OCI-LY3 (cell line): ENCODE data around the gene TCL1A.

Experiments used
- H2AFZ ChIP-seq: fragments of 200-600, 300-600 bp; shearing (Covaris generic); 2 replicates; pipeline ENCODE4 v1.6.0; 2014; ENCODE audit warnings: antibody characterized with exemption, low read depth, low read length
- H3K27ac ChIP-seq: fragments of 200-600, 300-600 bp; sonication (generic); 2 replicates; pipeline ENCODE4 v1.5.1; 2014; ENCODE audit warnings: mild to moderate bottlenecking, low read length, moderate library complexity, mixed read lengths
- H3K27me3 ChIP-seq: fragments of 200-600, 300-600 bp; sonication (generic); 2 replicates; pipeline ENCODE4 v1.6.1; 2014; ENCODE audit warnings: low read depth, low read length, mixed read lengths
- H3K36me3 ChIP-seq: fragments of 200-600, 300-600 bp; sonication (generic); replicated peaks from 2 replicates; pipeline ENCODE3; 2014; ENCODE audit warnings: low read depth, low read length, mixed read lengths
- H3K4me1 ChIP-seq: fragments of 300-600, 200-600 bp; sonication (generic); 2 replicates; pipeline ENCODE4 v1.6.1; 2014; ENCODE audit warnings: low read length, mixed read lengths
- H3K4me2 ChIP-seq: fragments of 200-600, 300-600 bp; sonication (generic); 2 replicates; pipeline ENCODE4 v1.6.1; 2014; ENCODE audit warnings: low read length, mixed read lengths
- H3K4me3 ChIP-seq: fragments of 300-600, 200-600 bp; sonication (generic); 2 replicates; pipeline ENCODE4 v1.5.1; 2014; ENCODE audit warnings: antibody characterized with exemption, mild to moderate bottlenecking, low read length, moderate library complexity
- H3K79me2 ChIP-seq: fragments of 300-600, 200-600 bp; shearing (Covaris generic); 2 replicates; pipeline ENCODE4 v1.6.1; 2014; ENCODE audit warnings: mild to moderate bottlenecking, low read length, mixed read lengths
- H3K9ac ChIP-seq: fragments of 300-600, 200-600 bp; shearing (Covaris generic); 2 replicates; pipeline ENCODE4 v1.6.0; 2014; ENCODE audit warnings: mild to moderate bottlenecking, low read length, moderate library complexity
- H3K9me3 ChIP-seq: fragments of 200-600, 300-600 bp; shearing (Covaris generic); 2 replicates; pipeline ENCODE4 v1.6.1; 2014; ENCODE audit warnings: low read length, mixed read lengths; ENCODE audit not compliant: insufficient read depth
- H4K20me1 ChIP-seq: fragments of 200-600, 300-600 bp; sonication (generic); 2 replicates; pipeline ENCODE4 v1.6.1; 2016; ENCODE audit warnings: low read length, mixed read lengths; ENCODE audit not compliant: insufficient read depth
- EZH2phosphoT487 ChIP-seq: fragments of 200-600 bp; shearing (Covaris generic); IDR thresholded peaks from 2 replicates; pipeline ENCODE4 v1.6.1; 2018; ENCODE audit warnings: antibody characterized with exemption, mixed run types, low read depth
- TF ChIP-seq, protein P1 (sequence below): fragments of 200-600, 300-600 bp; sonication (generic); IDR thresholded peaks from 2 replicates; pipeline ENCODE4 v1.5.1; 2014; ENCODE audit warnings: antibody characterized with exemption, low read length, low read depth

TCL1A gene

DNA sequence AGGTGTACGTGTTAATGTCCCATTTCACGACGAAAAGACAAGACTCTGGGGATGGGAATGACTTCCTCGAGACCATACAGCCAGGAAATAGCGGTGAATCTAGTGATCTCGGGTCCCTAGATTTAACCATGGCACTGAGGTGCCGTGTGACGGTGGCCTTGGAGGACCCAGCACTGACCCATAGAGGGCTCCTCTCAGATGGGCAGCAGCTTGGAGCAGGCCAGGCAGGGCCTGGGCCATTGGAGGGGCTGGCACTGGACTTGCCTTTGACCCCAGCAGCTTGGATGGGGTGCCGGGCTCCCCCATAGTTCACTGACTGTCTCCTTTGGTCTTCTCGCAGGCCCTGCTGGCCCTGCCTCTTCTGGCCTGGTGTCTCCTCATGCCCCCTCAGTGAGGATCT lies 22.3 kb downstream of the TCL1A start:
- Histone ChIP-seq H4K20me1 (no peaks in the 10 kb centered on the region), H3K4me2 (no peak overlapping the region), H3K4me1 (peaks cover 25% of the 10 kb centered on the region), H3K27me3 (no peaks in the 10 kb centered on the region), H3K36me3 (no peaks in the 10 kb centered on the region), H3K27ac (no peak overlapping the region), H2AFZ (no peak overlapping the region), H3K4me3 (no peak overlapping the region), H3K9ac (no peak overlapping the region), H3K9me3 (no peaks in the 10 kb centered on the region), H3K79me2 (no peaks in the 10 kb centered on the region)
- no peak for TF ChIP-seq EZH2phosphoT487
- TF ChIP-seq, protein P1, sequence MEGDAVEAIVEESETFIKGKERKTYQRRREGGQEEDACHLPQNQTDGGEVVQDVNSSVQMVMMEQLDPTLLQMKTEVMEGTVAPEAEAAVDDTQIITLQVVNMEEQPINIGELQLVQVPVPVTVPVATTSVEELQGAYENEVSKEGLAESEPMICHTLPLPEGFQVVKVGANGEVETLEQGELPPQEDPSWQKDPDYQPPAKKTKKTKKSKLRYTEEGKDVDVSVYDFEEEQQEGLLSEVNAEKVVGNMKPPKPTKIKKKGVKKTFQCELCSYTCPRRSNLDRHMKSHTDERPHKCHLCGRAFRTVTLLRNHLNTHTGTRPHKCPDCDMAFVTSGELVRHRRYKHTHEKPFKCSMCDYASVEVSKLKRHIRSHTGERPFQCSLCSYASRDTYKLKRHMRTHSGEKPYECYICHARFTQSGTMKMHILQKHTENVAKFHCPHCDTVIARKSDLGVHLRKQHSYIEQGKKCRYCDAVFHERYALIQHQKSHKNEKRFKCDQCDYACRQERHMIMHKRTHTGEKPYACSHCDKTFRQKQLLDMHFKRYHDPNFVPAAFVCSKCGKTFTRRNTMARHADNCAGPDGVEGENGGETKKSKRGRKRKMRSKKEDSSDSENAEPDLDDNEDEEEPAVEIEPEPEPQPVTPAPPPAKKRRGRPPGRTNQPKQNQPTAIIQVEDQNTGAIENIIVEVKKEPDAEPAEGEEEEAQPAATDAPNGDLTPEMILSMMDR: no peak

DNA sequence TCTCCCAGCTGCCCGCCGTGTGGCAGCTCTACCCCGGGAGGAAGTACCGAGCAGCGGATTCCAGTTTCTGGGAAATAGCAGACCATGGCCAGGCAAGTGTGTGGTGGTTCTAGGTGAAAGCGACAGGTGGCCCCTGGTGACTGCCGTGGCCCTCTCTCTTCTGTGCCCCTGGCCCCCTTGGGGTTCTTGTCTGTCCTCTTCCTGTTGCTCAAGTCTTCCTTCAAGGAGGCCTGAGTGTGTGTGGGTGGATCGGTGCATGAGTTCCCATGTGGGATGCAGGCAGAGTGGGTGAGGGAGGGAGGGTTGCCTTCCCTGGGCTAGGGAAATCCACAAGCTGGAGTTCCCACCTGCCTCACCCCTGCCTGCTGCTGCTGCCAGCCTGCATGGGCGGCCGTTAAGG lies 23.1 kb downstream of the TCL1A start:
- H3K9ac ChIP-seq: no peak overlapping the region
- H2AFZ ChIP-seq: no peak overlapping the region
- H3K36me3 ChIP-seq: no peaks in the 10 kb centered on the region
- H3K4me1 ChIP-seq: peaks cover 18% of the 10 kb centered on the region
- H3K9me3 ChIP-seq: no peaks in the 10 kb centered on the region
- H3K27ac ChIP-seq: no peak overlapping the region
- no peaks in the 10 kb centered on the region for H3K79me2 ChIP-seq
- no peaks in the 10 kb centered on the region for H3K27me3 ChIP-seq
- no peaks in the 10 kb centered on the region for H4K20me1 ChIP-seq
- TF ChIP-seq, protein P1: no peak
- no peak for TF ChIP-seq EZH2phosphoT487
- no peak overlapping the region for H3K4me2 ChIP-seq
- H3K4me3 ChIP-seq: no peak overlapping the region

GRCh38 chr14:95689441-95689840 lies 24.5 kb downstream of the TCL1A start:
- H3K4me3 ChIP-seq: no peak overlapping the region
- no peak overlapping the region for H3K9ac ChIP-seq
- no peak overlapping the region for H2AFZ ChIP-seq
- TF ChIP-seq, protein P1: no peak
- no peak for TF ChIP-seq EZH2phosphoT487
- no peak overlapping the region for H3K27ac ChIP-seq
- H3K36me3 ChIP-seq: no peaks in the 10 kb centered on the region
- no peak overlapping the region for H3K4me2 ChIP-seq
- H3K27me3 ChIP-seq: no peaks in the 10 kb centered on the region
- peaks cover 7% of the 10 kb centered on the region; the same call in 1 of the 2 replicates for H3K4me1 ChIP-seq
- no peaks in the 10 kb centered on the region for H3K79me2 ChIP-seq
- no peaks in the 10 kb centered on the region for H4K20me1 ChIP-seq
- no peaks in the 10 kb centered on the region for H3K9me3 ChIP-seq

GRCh38 chr14:95686935-95687334 lies 27.0 kb downstream of the TCL1A start:
- no peak overlapping the region for H3K4me2 ChIP-seq

More at GRCh38 chr14:95686935-95687334, 27.0 kb downstream of the TCL1A start:
- Histone ChIP-seq H3K36me3 (no peaks in the 10 kb centered on the region), H3K27ac (no peak overlapping the region), H4K20me1 (no peaks in the 10 kb centered on the region), H3K4me3 (no peak overlapping the region), H2AFZ (no peak overlapping the region), H3K4me1 (peaks cover 4% of the 10 kb centered on the region; the same call in 1 of the 2 replicates), H3K9ac (no peak overlapping the region), H3K79me2 (no peaks in the 10 kb centered on the region), H3K27me3 (peaks cover 8% of the 10 kb centered on the region), H3K9me3 (no peaks in the 10 kb centered on the region)
- no peak for TF ChIP-seq EZH2phosphoT487
- TF ChIP-seq, protein P1: no peak
